ENCODE results near the gene FAM184A.

Gene FAM184A

DNA sequence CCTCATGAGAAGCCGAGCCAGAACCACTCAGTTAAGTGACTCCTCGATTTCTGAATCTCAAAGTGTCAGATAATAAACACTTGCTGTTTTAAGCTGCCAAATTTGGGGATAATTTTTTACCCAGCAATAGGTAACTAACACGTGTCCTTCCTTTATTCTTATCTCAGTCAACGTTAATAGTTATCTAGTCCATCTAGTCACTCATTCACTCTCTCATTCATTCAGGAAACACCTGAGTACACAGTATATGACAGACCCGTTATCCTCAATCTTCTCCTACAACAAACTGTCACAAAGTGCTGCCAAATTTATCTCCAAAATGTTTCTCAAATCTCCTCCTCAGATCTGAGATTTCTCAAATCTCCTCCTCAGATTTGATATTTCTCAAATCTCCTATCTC lies 13.1 kb downstream of the FAM184A start:
- DNase-seq (no peak), ATAC-seq (ENCODE audit: insufficient read depth, low read depth) (no peak)
- Histone ChIP-seq H3K27ac (ENCODE audit: low read length) (no peak overlapping the region), H3K4me3 (ENCODE audit: low read depth in 1 of 2, low read length in 2 of 2) (no peak overlapping the region), H3K4me1 (ENCODE audit: insufficient read depth, low read length) (no peaks in the 10 kb centered on the region), H3K9ac (ENCODE audit: low read depth, low read length) (no peak overlapping the region), H3K4me2 (ENCODE audit: insufficient read depth, low read length) (no peak overlapping the region), H2AFZ (ENCODE audit: low read depth, low read length) (no peak overlapping the region), H4K20me1 (ENCODE audit: insufficient read depth, low read length) (no peaks in the 10 kb centered on the region), H3K9me3 (ENCODE audit: insufficient read depth, low read length, severe bottlenecking) (no peaks in the 10 kb centered on the region), H3K27me3 (ENCODE audit: insufficient read depth, low read length, poor library complexity) (peaks cover 2% of the 10 kb centered on the region), H3K36me3 (ENCODE audit: insufficient read depth, low read length) (no peaks in the 10 kb centered on the region), H3K79me2 (ENCODE audit: insufficient read depth, low read length) (no peaks in the 10 kb centered on the region)
- TF ChIP-seq, protein P1, sequence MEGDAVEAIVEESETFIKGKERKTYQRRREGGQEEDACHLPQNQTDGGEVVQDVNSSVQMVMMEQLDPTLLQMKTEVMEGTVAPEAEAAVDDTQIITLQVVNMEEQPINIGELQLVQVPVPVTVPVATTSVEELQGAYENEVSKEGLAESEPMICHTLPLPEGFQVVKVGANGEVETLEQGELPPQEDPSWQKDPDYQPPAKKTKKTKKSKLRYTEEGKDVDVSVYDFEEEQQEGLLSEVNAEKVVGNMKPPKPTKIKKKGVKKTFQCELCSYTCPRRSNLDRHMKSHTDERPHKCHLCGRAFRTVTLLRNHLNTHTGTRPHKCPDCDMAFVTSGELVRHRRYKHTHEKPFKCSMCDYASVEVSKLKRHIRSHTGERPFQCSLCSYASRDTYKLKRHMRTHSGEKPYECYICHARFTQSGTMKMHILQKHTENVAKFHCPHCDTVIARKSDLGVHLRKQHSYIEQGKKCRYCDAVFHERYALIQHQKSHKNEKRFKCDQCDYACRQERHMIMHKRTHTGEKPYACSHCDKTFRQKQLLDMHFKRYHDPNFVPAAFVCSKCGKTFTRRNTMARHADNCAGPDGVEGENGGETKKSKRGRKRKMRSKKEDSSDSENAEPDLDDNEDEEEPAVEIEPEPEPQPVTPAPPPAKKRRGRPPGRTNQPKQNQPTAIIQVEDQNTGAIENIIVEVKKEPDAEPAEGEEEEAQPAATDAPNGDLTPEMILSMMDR (IDR thresholded peaks at IDR 0.05; ENCODE audit: borderline replicate concordance, extremely low read depth, low read length, poor library complexity, severe bottlenecking): no peak

DNA sequence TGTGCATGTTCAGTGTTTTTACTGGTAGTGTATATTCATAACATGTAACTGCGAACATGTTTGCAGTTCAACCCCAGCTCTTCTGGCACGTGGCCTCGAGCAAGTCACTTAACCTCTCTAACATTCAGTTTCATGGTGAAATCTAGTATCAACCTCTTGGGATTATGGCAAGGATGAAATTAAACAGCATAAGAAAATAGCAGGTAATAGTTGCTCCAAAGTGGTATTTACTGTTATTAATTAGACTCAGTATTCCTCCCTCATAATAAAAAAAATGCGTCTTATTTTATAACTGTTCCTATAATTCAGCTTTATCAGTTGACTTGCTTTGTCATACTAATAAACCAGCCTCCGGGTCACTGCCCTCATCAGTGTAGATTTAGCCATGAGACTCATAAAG lies 15.0 kb downstream of the FAM184A start:
- Histone ChIP-seq H3K9ac (ENCODE audit: low read depth, low read length) (no peak overlapping the region), H3K27ac (ENCODE audit: low read length) (no peak overlapping the region), H3K36me3 (ENCODE audit: insufficient read depth, low read length) (no peaks in the 10 kb centered on the region), H4K20me1 (ENCODE audit: insufficient read depth, low read length) (no peaks in the 10 kb centered on the region), H3K4me2 (ENCODE audit: insufficient read depth, low read length) (no peak overlapping the region), H2AFZ (ENCODE audit: low read depth, low read length) (no peak overlapping the region), H3K4me1 (ENCODE audit: insufficient read depth, low read length) (no peaks in the 10 kb centered on the region), H3K79me2 (ENCODE audit: insufficient read depth, low read length) (no peaks in the 10 kb centered on the region), H3K4me3 (ENCODE audit: low read depth in 1 of 2, low read length in 2 of 2) (no peak overlapping the region), H3K9me3 (ENCODE audit: insufficient read depth, low read length, severe bottlenecking) (no peaks in the 10 kb centered on the region), H3K27me3 (ENCODE audit: insufficient read depth, low read length, poor library complexity) (peaks cover 2% of the 10 kb centered on the region)
- DNase-seq (no peak), ATAC-seq (ENCODE audit: insufficient read depth, low read depth) (no peak)
- TF ChIP-seq, protein P1 (IDR thresholded peaks at IDR 0.05; ENCODE audit: borderline replicate concordance, extremely low read depth, low read length, poor library complexity, severe bottlenecking): no peak
- TF ChIP-seq EZH2 (IDR thresholded peaks at IDR 0.05; ENCODE audit: borderline replicate concordance, low read depth, low read length, severe bottlenecking): no peak

DNA sequence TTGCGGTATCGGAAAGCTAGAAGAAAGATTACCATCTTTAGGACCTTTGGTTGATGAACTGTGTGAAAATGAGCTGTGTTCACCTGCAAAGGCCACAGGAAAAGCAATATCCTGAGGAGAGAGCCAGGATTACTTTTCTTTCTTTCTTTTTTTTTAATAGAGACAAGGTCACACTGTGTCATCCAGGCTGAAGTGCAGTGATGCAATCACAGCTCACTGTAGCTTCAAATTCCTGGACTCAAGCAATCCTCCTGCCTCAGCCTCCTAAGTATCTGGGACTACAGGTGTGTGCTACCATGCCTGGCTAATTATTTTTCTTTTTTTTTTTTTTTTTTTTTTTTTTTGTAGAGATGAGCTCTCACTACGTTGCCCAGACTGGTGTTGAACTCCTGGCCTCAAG lies 17.2 kb downstream of the FAM184A start:
- H3K4me1 ChIP-seq (ENCODE audit: insufficient read depth, low read length): no peaks in the 10 kb centered on the region
- H3K4me2 ChIP-seq (ENCODE audit: insufficient read depth, low read length): no peak overlapping the region
- H3K27ac ChIP-seq (ENCODE audit: low read length): no peak overlapping the region
- H3K27me3 ChIP-seq (ENCODE audit: insufficient read depth, low read length, poor library complexity): peaks cover 2% of the 10 kb centered on the region
- no peaks in the 10 kb centered on the region for H3K79me2 ChIP-seq (ENCODE audit: insufficient read depth, low read length)
- H3K4me3 ChIP-seq (ENCODE audit: low read depth in 1 of 2, low read length in 2 of 2): no peak overlapping the region
- DNase-seq: no peak
- H3K9ac ChIP-seq (ENCODE audit: low read depth, low read length): no peak overlapping the region
- H3K36me3 ChIP-seq (ENCODE audit: insufficient read depth, low read length): no peaks in the 10 kb centered on the region
- H4K20me1 ChIP-seq (ENCODE audit: insufficient read depth, low read length): no peaks in the 10 kb centered on the region
- no peak for ATAC-seq (ENCODE audit: insufficient read depth, low read depth)
- TF ChIP-seq, protein P1 (IDR thresholded peaks at IDR 0.05; ENCODE audit: borderline replicate concordance, extremely low read depth, low read length, poor library complexity, severe bottlenecking): no peak
- no peak for TF ChIP-seq EZH2 (IDR thresholded peaks at IDR 0.05; ENCODE audit: borderline replicate concordance, low read depth, low read length, severe bottlenecking)
- no peaks in the 10 kb centered on the region for H3K9me3 ChIP-seq (ENCODE audit: insufficient read depth, low read length, severe bottlenecking)
- no peak overlapping the region for H2AFZ ChIP-seq (ENCODE audit: low read depth, low read length)
